NCI-H1436 (cell line): ENCODE measurements around the gene GK2.

Source experiments
- DNase-seq: peaks from one replicate; lab custom pipeline; 2025; lab: John Stamatoyannopoulos, UW

The GK2 gene

GRCh38 chr4:79408063-79408462 lies at the start of gene GK2:
Gene GK2, minus strand, starts transcription at chr4:79408228. Its CDS starts 28 bp downstream, at chr4:79408200.
- DNase-seq: no peak

- DNase-seq: no peak
These were observed 47.2 kb upstream of the GK2 start for GRCh38 chr4:79455216-79455615.

GRCh38 chr4:79454656-79455055 lies 46.6 kb upstream of the GK2 start:
- no peak for DNase-seq

- DNase-seq: no peak
These were observed 42.0 kb upstream of the GK2 start for GRCh38 chr4:79450053-79450452.

- no peak for DNase-seq
These were observed 38.1 kb upstream of the GK2 start for GRCh38 chr4:79446145-79446544.

GRCh38 chr4:79445371-79445781 lies 37.3 kb upstream of the GK2 start:
- peak; percentile 90 for DNase-seq

GRCh38 chr4:79442422-79442821 lies 34.4 kb upstream of the GK2 start:
- no peak for DNase-seq

- no peak for DNase-seq
These were observed 31.5 kb upstream of the GK2 start for GRCh38 chr4:79439489-79439888.

- no peak for DNase-seq
These were observed 23.8 kb upstream of the GK2 start for GRCh38 chr4:79431839-79432238.

- no peak for DNase-seq
These were observed 21.3 kb upstream of the GK2 start for GRCh38 chr4:79429113-79429903.

- DNase-seq: no peak
These were observed 19.0 kb upstream of the GK2 start for GRCh38 chr4:79426989-79427388.

- DNase-seq: no peak
These were observed 17.6 kb upstream of the GK2 start for GRCh38 chr4:79425586-79425985.

- DNase-seq: no peak
These were observed 13.5 kb upstream of the GK2 start for GRCh38 chr4:79421483-79421882.

GRCh38 chr4:79413886-79414285 lies 5.9 kb upstream of the GK2 start:
- no peak for DNase-seq

- DNase-seq: no peak
These were observed 5.2 kb upstream of the GK2 start for GRCh38 chr4:79413032-79413885.

- no peak for DNase-seq
These were observed 3.4 kb downstream of the GK2 start for GRCh38 chr4:79404666-79405065.

- no peak for DNase-seq
These were observed 4.7 kb downstream of the GK2 start for GRCh38 chr4:79403356-79403755.

GRCh38 chr4:79402332-79402851 lies 5.6 kb downstream of the GK2 start:
- no peak for DNase-seq

- DNase-seq: no peak
These were observed 9.0 kb downstream of the GK2 start for GRCh38 chr4:79399076-79399475.

- DNase-seq: no peak
These were observed 10.1 kb downstream of the GK2 start for GRCh38 chr4:79397951-79398350.

GRCh38 chr4:79396794-79397193 lies 11.2 kb downstream of the GK2 start:
- no peak for DNase-seq

GRCh38 chr4:79395841-79396240 lies 12.2 kb downstream of the GK2 start:
- no peak for DNase-seq

- DNase-seq: no peak
These were observed 17.1 kb downstream of the GK2 start for GRCh38 chr4:79390890-79391289.
